Suprapubic skin (tissue), 4 donors: Measurements from ENCODE around the gene SP9. TPM values are rescaled to one million over a fixed set of nuclear protein-coding genes. Genes with fewer than 3 reads are reported as not detected.
A peak's percentile ranks its signal among the peaks of the same experiment; 100 is the strongest.

Experiments used
- DNase-seq, 2 donors: peaks; one replicate each; pipeline ENCODE4 v3.0.0-alpha.2; 2019; ENCODE audit warnings: low spot score in 2 of 2
- H3K27ac ChIP-seq: fragments of 200-600 bp; sonication (generic); one replicate; pipeline ENCODE4 v1.5.1; 2019
- H3K27me3 ChIP-seq: fragments of 200-600 bp; sonication (generic); one replicate; pipeline ENCODE4 v1.5.1; 2019
- H3K36me3 ChIP-seq: fragments of 200-600 bp; sonication (generic); one replicate; pipeline ENCODE4 v1.5.1; 2019
- H3K4me1 ChIP-seq: fragments of 200-600 bp; sonication (generic); one replicate; pipeline ENCODE4 v1.5.1; 2019
- H3K4me3 ChIP-seq: fragments of 200-600 bp; sonication (generic); one replicate; pipeline ENCODE4 v1.5.1; 2019; ENCODE audit warnings: mild to moderate bottlenecking
- H3K9me3 ChIP-seq: fragments of 200-600 bp; sonication (generic); one replicate; pipeline ENCODE4 v1.5.1; 2019
- CTCF ChIP-seq, 2 donors: fragments of 200-600 bp in 1 of 2; fragments of 450-650 bp in 1 of 2; sonication (generic) in 1 of 2; IDR thresholded peaks; one replicate each; pipeline ENCODE4 v1.5.1; 2016 to 2019; ENCODE audit warnings: antibody characterized with exemption in 2 of 2, mild to moderate bottlenecking in 1 of 2, moderate library complexity in 1 of 2
- EP300 ChIP-seq: sonication (generic); formaldehyde crosslinking; IDR thresholded peaks from one replicate; pipeline ENCODE4 v1.6.1; 2017; ENCODE audit warnings: antibody characterized with exemption
- POLR2A ChIP-seq, 2 donors: fragments of 450-650 bp; IDR thresholded peaks; one replicate each; pipeline ENCODE4 v1.6.1; 2017; ENCODE audit warnings: antibody characterized with exemption in 2 of 2, mild to moderate bottlenecking in 2 of 2, moderate library complexity in 2 of 2
- POLR2AphosphoS5 ChIP-seq, 3 donors: sonication (generic); formaldehyde crosslinking; IDR thresholded peaks; one replicate each; pipeline ENCODE4 v1.6.1; 2017; ENCODE audit warnings: antibody characterized with exemption in 3 of 3
- WGBS: methylation state at CpG from one replicate; pipeline ENCODE4 v1.1.5; 2018; 5-methylcytosine and 5-hydroxymethylcytosine counted together
- total RNA-seq, 4 donors: library from RNA; depleted of rRNA; stranded (reverse); fragments of >200 nt; gene quantifications; one replicate each; pipeline ENCODE4 v1.1.0, GENCODE V29; 2016

The SP9 gene
- 1 to 10 TPM in 1 of 4 donors, under 1 TPM in 3; 0.23 to 1.8 (median 0.44) TPM for total RNA-seq

GRCh38 chr2:174334781-174335251 lies at the start of gene SP9:
TSS of gene SP9 (plus strand) at chr2:174334954. CDS start at chr2:174335093, 139 bp downstream.
- TF ChIP-seq POLR2AphosphoS5 (IDR thresholded peaks at IDR 0.05), result no peak
- no peak for TF ChIP-seq EP300
- TF ChIP-seq POLR2A (IDR thresholded peaks at IDR 0.05), result peak in 1 of 2 donors; percentile 18
- no peak for TF ChIP-seq CTCF (IDR thresholded peaks at IDR 0.05)
- peak in 1 of 2 donors; percentile 86 for DNase-seq
- peak within 1 kb of the TSS; percentile 65 for H3K27ac ChIP-seq
- no peaks in the 10 kb centered on the region for H3K9me3 ChIP-seq
- 3% methylated on average over 17 of the region's 44 CpGs for WGBS
- H3K27me3 ChIP-seq, result peaks cover 99% of the 10 kb centered on the region
- peaks cover 52% of the 10 kb centered on the region for H3K4me1 ChIP-seq
- peak within 1 kb of the TSS; percentile 53 for H3K4me3 ChIP-seq
- H3K36me3 ChIP-seq, result no peaks in the 10 kb centered on the region

GRCh38 chr2:174286172-174286571 lies 48.6 kb upstream of the SP9 start:
- TF ChIP-seq CTCF (IDR thresholded peaks at IDR 0.05), result no peak
- TF ChIP-seq POLR2AphosphoS5 (IDR thresholded peaks at IDR 0.05), result no peak
- no peak for TF ChIP-seq EP300
- no peaks in the 10 kb centered on the region for H3K36me3 ChIP-seq

GRCh38 chr2:174292908-174293307 lies 41.8 kb upstream of the SP9 start:
- no peak for TF ChIP-seq CTCF (IDR thresholded peaks at IDR 0.05)
- H3K4me1 ChIP-seq, result no peaks in the 10 kb centered on the region
- no peaks in the 10 kb centered on the region for H3K9me3 ChIP-seq
- 96% methylated on average over 1 of the region's 1 CpG for WGBS
- H3K27ac ChIP-seq, result no peak overlapping the region
- DNase-seq, result no peak
- H3K4me3 ChIP-seq, result no peak overlapping the region
- H3K27me3 ChIP-seq, result no peaks in the 10 kb centered on the region
- H3K36me3 ChIP-seq, result no peaks in the 10 kb centered on the region

More at GRCh38 chr2:174286172-174286571, 48.6 kb upstream of the SP9 start:
- Histone ChIP-seq H3K4me1 (no peaks in the 10 kb centered on the region), H3K27ac (no peak overlapping the region), H3K9me3 (no peaks in the 10 kb centered on the region), H3K27me3 (peaks cover 6% of the 10 kb centered on the region), H3K4me3 (no peak overlapping the region)
- 92% methylated on average over 2 of the region's 2 CpGs for WGBS
- DNase-seq, result no peak

- H3K4me3 ChIP-seq, result no peak overlapping the region
- WGBS, result 83% methylated on average over 3 of the region's 3 CpGs
- H3K27me3 ChIP-seq, result peaks cover 3% of the 10 kb centered on the region
- no peak overlapping the region for H3K27ac ChIP-seq
- no peaks in the 10 kb centered on the region for H3K4me1 ChIP-seq
- TF ChIP-seq POLR2A (IDR thresholded peaks at IDR 0.05), result no peak
- no peak for TF ChIP-seq POLR2AphosphoS5 (IDR thresholded peaks at IDR 0.05)
- TF ChIP-seq EP300, result no peak
- no peak for TF ChIP-seq CTCF (IDR thresholded peaks at IDR 0.05)
- H3K9me3 ChIP-seq, result no peaks in the 10 kb centered on the region
- DNase-seq, result no peak
- H3K36me3 ChIP-seq, result no peaks in the 10 kb centered on the region
Measured at GRCh38 chr2:174300114-174300513, 34.6 kb upstream of the SP9 start.

GRCh38 chr2:174312581-174313234 lies 22.0 kb upstream of the SP9 start:
- H3K4me3 ChIP-seq, result no peak overlapping the region
- H3K27ac ChIP-seq, result no peak overlapping the region
- TF ChIP-seq POLR2A (IDR thresholded peaks at IDR 0.05) (no peak), CTCF (IDR thresholded peaks at IDR 0.05) (no peak), EP300 (no peak), POLR2AphosphoS5 (IDR thresholded peaks at IDR 0.05) (no peak)
- H3K36me3 ChIP-seq, result no peaks in the 10 kb centered on the region
- H3K9me3 ChIP-seq, result no peaks in the 10 kb centered on the region
- no peaks in the 10 kb centered on the region for H3K4me1 ChIP-seq
- peaks cover 36% of the 10 kb centered on the region for H3K27me3 ChIP-seq
- no peak for DNase-seq
- 59% methylated on average over 2 of the region's 2 CpGs for WGBS
